Measurements from ENCODE around the gene REEP6. TPM values are rescaled to one million over a fixed set of nuclear protein-coding genes. Genes with fewer than 3 reads are reported as not detected.
"Not testable (repeated sequence)": the region's sequence is repeated elsewhere in the genome, so short reads cannot be mapped to it uniquely, and the experiment has no call there.

The REEP6 gene
- total RNA-seq, 1 experiment from 2014 or later = 0.98 TPM

- no peak for DNase-seq (ENCODE audit: low read depth)
Measured at GRCh38 chr19:1522838-1523237, 31.9 kb downstream of the REEP6 start.

DNA sequence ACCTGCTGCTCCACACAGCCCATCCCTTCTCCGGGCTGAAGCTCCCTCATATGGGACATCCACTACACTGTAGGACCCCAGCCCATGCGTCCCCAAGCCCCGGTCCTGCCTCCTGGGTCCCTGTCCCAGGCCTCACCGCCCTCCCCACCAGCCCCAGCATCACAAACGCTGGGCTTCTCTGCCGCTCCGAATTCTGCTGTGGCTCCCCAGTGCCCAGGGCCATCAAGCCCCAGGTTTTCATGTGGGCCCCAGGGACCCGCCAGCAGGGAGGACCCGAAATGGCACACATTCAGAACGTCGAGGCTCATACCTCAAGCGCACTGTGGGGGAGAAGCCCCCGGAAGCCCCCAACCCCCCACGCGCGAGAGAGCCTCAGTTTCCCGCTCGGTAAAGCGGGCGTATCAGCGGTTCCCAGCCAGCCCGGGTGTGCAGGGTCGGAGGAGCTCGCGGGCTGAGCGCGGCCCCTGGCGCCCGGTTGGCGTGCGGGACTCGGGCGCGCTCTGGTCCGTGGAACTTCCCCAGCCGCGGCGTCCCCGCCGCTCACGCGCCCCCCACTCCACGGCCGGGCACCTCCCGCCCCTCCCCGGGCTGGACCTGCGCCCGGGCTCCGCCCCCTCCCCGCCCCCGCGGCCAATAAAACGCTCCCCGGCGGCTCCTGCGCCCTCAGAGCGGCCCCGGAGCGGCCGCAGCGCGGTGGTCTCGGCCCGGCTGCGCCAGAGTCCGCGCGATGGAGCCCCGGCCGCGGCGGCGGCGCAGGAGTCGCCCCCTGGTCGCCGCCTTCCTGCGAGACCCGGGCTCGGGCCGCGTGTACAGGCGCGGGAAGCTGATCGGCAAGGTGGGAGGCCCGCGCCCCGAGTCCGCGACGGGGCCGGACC is 32.7 kb downstream of the REEP6 start, which contains the start of gene PLK5:
TSS of gene PLK5 (plus strand) at position 666 of the 875 bp plus-strand sequence. CDS start 2,920 bp downstream, outside the sequence.
- no peak for DNase-seq (ENCODE audit: low read depth)

DNA sequence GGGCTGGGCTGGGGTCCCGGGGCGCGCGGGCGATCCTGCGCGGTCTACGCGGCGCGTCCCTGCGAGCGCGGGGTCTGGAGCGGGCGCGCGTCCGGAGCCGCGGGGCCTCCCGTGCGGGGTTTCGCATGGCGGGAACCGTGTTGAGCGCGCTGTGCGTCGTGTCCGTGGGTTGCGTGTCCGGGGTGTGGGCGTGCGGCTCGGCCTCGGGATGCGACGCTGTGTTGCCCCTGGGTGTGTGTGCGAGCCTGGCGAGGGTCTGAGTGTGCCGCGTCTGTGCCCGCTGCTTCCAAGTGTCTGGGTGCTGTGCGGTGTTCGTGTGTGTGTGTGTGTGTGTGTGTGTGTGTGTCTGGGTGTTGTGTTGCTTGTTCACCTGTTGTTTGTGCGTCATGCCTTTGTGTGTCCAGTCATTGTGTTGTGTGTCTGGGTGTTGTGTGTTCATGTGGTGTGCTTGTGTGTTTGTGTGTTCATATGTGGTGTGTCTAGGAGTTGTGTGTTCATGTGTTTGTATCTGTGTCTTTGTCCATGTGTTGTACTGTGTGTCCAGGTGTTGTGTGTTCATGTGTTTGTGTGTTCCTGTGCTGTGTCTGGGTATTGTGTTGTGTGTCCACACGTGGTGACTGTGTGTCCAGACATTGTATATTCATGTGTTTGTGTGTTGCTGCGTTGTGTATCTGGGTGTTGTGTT is 33.4 kb downstream of the REEP6 start:
- DNase-seq (ENCODE audit: low read depth) = no peak

DNA sequence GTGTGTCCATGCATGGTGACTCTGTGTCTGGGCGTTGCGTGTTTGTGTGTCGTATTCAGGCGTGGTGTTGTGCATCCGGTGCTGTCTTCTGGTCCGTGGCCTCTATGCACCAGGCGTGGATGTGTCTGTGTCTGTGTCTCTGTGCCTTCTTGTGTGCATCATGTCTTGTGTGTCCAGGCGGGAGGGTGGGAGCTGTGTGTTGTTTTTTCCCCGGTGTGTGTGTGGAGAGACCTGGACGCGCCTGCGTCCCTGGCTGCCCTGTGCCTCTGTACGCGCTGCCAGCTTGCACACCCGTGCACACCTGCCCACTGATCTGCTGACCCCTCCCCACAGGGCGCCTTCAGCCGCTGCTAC is 34.0 kb downstream of the REEP6 start:
- DNase-seq (ENCODE audit: low read depth) = no peak

GRCh38 chr19:1525343-1525742 is 34.4 kb downstream of the REEP6 start:
- no peak for DNase-seq (ENCODE audit: low read depth)

- DNase-seq (ENCODE audit: low read depth) = no peak
Measured at GRCh38 chr19:1526066-1526778, 35.2 kb downstream of the REEP6 start.

GRCh38 chr19:1526979-1527649 is 36.1 kb downstream of the REEP6 start:
- no peak for DNase-seq (ENCODE audit: low read depth)

- no peak for DNase-seq (ENCODE audit: low read depth)
Measured at GRCh38 chr19:1527650-1528309, 36.8 kb downstream of the REEP6 start.

GRCh38 chr19:1528596-1529429 is 37.8 kb downstream of the REEP6 start:
- DNase-seq (ENCODE audit: low read depth) = no peak

DNA sequence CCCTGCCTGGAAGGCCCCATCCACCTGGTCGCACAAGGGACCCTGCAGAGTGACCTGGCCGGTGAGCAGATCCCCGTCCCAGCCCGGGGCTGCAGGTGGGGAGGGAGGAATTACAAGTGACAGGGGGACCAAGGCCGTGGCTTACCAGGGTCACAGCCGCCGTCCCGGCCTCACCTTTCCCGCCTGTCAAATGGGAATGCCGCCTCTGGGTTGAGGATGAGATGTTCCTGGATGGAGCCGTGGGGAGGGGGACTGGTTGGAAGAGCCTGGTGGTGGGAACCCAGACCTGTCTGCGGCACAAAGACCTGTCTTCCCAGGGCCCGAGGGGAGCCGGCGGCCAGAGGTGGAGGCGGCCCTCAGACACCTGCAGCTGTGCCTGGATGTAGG is 38.4 kb downstream of the REEP6 start:
- no peak for DNase-seq (ENCODE audit: low read depth)

GRCh38 chr19:1530856-1531255 is 39.9 kb downstream of the REEP6 start:
- DNase-seq (ENCODE audit: low read depth) = not testable (repeated sequence)

DNA sequence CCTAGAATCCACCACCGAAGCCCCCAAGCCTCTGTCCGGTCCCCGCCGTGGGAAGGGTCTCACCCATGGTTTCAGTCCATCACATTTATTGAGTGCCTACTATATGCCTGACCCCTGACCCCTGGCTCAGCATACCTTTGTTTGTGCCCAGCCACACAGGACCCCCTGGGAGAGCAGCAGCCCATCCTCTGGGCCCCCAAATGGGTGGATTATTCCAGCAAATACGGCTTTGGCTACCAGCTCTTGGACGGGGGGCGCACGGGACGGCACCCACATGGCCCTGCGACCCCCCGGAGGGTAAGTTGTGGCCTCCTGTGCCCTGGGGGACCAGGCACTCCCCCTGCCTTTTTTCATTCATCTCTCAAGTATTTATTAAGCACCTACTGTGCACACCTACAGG is 40.6 kb downstream of the REEP6 start:
- no peak for DNase-seq (ENCODE audit: low read depth)

DNA sequence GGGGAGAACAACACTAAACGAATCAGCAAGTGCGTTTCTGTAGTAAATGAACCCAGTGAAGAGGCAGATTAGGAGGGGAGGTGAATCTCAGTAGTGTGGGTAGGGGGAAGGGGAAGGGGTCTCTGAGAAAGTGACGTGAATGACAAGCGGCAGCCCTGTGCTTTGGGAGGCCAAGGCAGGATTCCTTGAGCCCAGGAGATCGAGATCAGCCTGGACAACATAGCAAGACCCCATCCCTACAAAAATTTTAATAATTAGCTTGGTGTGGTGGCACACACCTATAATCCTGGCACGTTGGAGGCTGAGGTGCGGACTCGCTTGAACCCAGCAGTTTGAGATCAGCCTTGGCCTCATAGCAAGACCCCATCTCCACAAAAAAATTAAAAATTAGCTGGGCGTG is 41.0 kb downstream of the REEP6 start:
- no peak for DNase-seq (ENCODE audit: low read depth)

DNA sequence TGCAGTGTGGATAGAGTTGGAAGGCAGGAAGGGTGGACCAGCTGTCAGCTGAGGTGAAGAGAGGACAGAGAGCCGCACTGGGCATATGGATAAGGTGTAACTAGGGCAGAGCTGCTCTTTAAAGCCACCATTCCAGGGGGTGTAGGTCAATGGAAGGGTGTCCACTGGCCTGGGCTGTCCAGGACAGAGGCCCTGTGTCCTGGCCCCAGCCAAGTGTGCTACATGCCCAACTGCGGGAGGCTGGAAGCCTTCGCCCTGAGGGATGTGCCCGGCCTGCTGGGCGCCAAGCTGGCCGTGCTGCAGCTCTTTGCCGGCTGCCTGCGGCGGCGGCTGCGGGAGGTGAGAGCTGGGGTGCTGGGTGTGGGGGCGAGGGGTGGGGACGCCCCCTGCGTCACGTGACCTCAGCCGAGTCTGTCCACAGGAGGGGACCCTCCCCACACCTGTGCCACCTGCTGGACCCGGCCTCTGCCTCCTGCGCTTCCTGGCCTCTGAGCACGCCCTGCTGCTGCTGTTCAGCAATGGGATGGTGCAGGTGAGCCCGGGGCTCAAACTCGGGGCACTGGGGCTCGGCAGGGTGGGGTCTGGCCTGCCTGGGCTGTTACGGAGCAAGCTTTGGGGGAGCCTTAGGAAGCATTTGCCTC is 42.6 kb downstream of the REEP6 start:
- DNase-seq (ENCODE audit: low read depth) = no peak

- DNase-seq (ENCODE audit: low read depth) = no peak
Measured at GRCh38 chr19:1534972-1535371, 44.0 kb downstream of the REEP6 start.

DNA sequence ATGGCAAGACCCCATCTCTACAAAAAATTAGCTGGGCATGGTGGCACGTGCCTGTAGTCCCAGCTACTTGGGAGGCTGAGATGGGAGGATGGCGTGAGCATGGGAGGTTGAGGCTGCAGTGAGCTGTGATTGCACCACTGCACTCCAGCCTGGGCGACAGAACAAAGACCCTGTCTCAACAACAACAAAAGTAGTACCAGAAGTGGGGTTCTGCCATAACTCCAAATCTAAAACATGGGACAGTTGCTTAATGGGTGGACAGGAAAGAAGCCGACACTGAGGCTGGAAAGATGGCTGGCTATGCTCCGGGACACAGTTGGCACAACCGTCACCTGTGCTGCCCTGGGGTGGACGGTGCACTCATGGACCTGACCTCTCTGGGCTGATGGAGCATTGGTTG is 44.7 kb downstream of the REEP6 start:
- DNase-seq (ENCODE audit: low read depth) = not testable (repeated sequence)

DNA sequence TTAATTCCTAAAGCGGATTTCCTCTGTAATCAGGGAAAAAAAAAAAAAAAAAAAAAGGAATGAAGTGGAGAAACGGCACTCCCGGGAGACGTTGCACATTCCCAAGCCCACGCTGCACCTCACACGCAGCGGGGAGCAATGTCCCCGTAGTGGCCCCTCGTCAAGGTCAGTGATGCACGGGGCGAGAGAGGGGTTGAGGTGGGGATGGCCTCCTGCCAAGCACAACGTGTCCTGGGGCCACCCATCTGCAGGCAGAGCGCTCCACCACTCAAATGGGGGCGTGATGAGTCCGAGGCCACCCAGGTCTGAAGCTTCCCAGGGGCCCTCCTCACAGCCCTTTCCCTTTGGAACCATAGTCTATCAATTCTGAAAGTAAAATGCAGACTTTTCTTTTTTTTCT is 48.0 kb downstream of the REEP6 start:
- DNase-seq (ENCODE audit: low read depth) = no peak

DNA sequence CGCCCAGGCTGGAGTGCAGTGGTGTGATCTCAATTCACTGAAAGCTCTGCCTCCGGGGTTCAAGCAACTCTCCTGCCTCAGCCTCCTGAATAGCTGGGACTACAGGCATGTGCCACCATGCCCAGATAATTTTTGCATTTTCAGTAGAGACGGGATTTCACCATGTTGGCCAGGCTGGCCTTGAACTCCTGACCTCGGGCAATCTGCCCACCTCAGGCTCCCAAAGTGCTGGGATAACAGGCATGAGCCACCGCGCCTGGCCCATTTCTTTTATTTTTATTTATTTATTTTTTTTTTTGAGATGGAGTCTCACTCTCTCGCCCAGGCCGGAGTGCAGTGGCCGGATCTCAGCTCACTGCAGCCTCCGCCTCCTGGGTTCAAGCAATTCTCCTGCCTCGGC is 48.8 kb downstream of the REEP6 start:
- DNase-seq (ENCODE audit: low read depth) = not testable (repeated sequence)

GRCh38 chr19:1540365-1540925 is 49.5 kb downstream of the REEP6 start:
- DNase-seq (ENCODE audit: low read depth) = no peak
